Neutrophil (primary cell): ENCODE measurements around the gene ELL.

Experiments used
- H3K27ac ChIP-seq: fragments of 200-600 bp; sonication (generic); 2 replicates; pipeline ENCODE4 v1.5.1; 2016; ENCODE audit warnings: mild to moderate bottlenecking, moderate library complexity
- H3K27me3 ChIP-seq: fragments of 200-600 bp; sonication (generic); 2 replicates; pipeline ENCODE4 v1.6.0; 2016; ENCODE audit warnings: mild to moderate bottlenecking
- H3K36me3 ChIP-seq: fragments of 200-600 bp; sonication (generic); 2 replicates; pipeline ENCODE4 v1.5.1; 2017
- H3K4me1 ChIP-seq, 2 experiments: fragments of 200-600 bp in 1 of 2; sonication (generic) in 1 of 2; 1 replicate in 1 of 2; 2 replicates in 1 of 2; pipeline versions ENCODE4 v1.5.1 to v1.6.1; 2013 to 2016; ENCODE audit warnings: low read depth in 1 of 2, low read length in 1 of 2, mild to moderate bottlenecking in 1 of 2, moderate library complexity in 1 of 2; ENCODE audit not compliant: control insufficient read depth in 1 of 2, insufficient read depth in 1 of 2
- H3K4me3 ChIP-seq, 2 experiments: fragments of 200-600 bp in 1 of 2; sonication (generic) in 1 of 2; 1 replicate in 1 of 2; 2 replicates in 1 of 2; pipeline ENCODE4 v1.5.1; 2013 to 2016; ENCODE audit warnings: low read depth in 1 of 2, low read length in 1 of 2, mild to moderate bottlenecking in 1 of 2, moderate library complexity in 1 of 2
- H3K9me3 ChIP-seq: fragments of 200-600 bp; sonication (generic); 2 replicates; pipeline ENCODE4 v1.5.1; 2016
- CTCF ChIP-seq: fragments of 200-600 bp; sonication (generic); IDR thresholded peaks from 2 replicates; pipeline ENCODE4 v1.5.1; 2016; ENCODE audit warnings: antibody characterized with exemption

The ELL gene

GRCh38 chr19:18392926-18393325 lies 128.9 kb downstream of the ELL start:
- no peak for TF ChIP-seq CTCF
- Histone ChIP-seq H3K36me3 (peaks cover 74% of the 10 kb centered on the region), H3K27ac (peak overlapping the region; percentile 98), H3K4me1 (peaks cover 81 to 93% of the 10 kb centered on the region in 2 experiments), H3K9me3 (no peaks in the 10 kb centered on the region), H3K27me3 (peaks cover 5% of the 10 kb centered on the region), H3K4me3 (peak overlapping the region; percentile 90 to 100)
